Immature natural killer cell (primary cell): ENCODE data around the gene KIF13A. TPM values are rescaled to one million over a fixed set of nuclear protein-coding genes. Genes with fewer than 3 reads are reported as not detected.

Source experiments
- DNase-seq, 3 donors: peaks; one replicate each; pipeline ENCODE4 v3.0.0; 2022; ENCODE audit warnings: mixed read lengths in 1 of 3
- H3K27ac Mint-ChIP-seq, 6 donors: one replicate each; pipeline ENCODE4 v1.8.0; 2020; ENCODE audit warnings: mixed read lengths in 6 of 6, mild to moderate bottlenecking in 5 of 6, inconsistent platforms in 4 of 6, moderate library complexity in 3 of 6
- H3K27me3 Mint-ChIP-seq, 3 donors: one replicate each; pipeline ENCODE4 v1.8.0; 2020 to 2021; ENCODE audit warnings: low read depth in 3 of 3, mild to moderate bottlenecking in 3 of 3, mixed read lengths in 3 of 3, moderate library complexity in 3 of 3, inconsistent platforms in 1 of 3
- H3K36me3 Mint-ChIP-seq, 3 donors: one replicate each; pipeline ENCODE4 v1.8.0; 2020; ENCODE audit warnings: mixed read lengths in 3 of 3, inconsistent platforms in 2 of 3, mild to moderate bottlenecking in 2 of 3
- H3K4me1 Mint-ChIP-seq, 2 donors: one replicate each; pipeline ENCODE4 v1.8.0; 2020; ENCODE audit warnings: inconsistent platforms in 2 of 2, mild to moderate bottlenecking in 2 of 2, mixed read lengths in 2 of 2, moderate library complexity in 1 of 2
- H3K4me3 Mint-ChIP-seq, 5 donors: one replicate each; pipeline ENCODE4 v1.8.0; 2020; ENCODE audit warnings: mild to moderate bottlenecking in 5 of 5, mixed read lengths in 5 of 5, inconsistent platforms in 3 of 5, moderate library complexity in 3 of 5
- H3K9me3 Mint-ChIP-seq, 6 donors: one replicate each; pipeline ENCODE4 v1.8.0; 2020; ENCODE audit warnings: mild to moderate bottlenecking in 6 of 6, mixed read lengths in 6 of 6, inconsistent platforms in 4 of 6, moderate library complexity in 3 of 6
- polyA plus RNA-seq, 3 donors: library from polyadenylated mRNA; unstranded; fragments of 300-500 nt; fragmentation: Illumina TruSeq; gene quantifications; one replicate each; pipeline ENCODE4 v1.2.3, GENCODE V29; 2021

KIF13A gene
- polyA plus RNA-seq, 3 donors from 2014 or later, result 0.50 to 1.1 (median 0.92) TPM

- H3K27me3 Mint-ChIP-seq, result peaks cover 1 to 5% (median 3%) of the 10 kb centered on the region in 3 donors
- H3K9me3 Mint-ChIP-seq, result no peaks in the 10 kb centered on the region
- H3K4me1 Mint-ChIP-seq, result peaks cover 15 to 16% of the 10 kb centered on the region in 2 donors
- no peak overlapping the region for H3K4me3 Mint-ChIP-seq
- H3K36me3 Mint-ChIP-seq, result peaks cover 0 to 4% (median 2%) of the 10 kb centered on the region in 3 donors
- DNase-seq, result no peak
- H3K27ac Mint-ChIP-seq, result no peak overlapping the region
These were observed 15.1 kb downstream of the KIF13A start for GRCh38 chr6:17972074-17972952.

DNA sequence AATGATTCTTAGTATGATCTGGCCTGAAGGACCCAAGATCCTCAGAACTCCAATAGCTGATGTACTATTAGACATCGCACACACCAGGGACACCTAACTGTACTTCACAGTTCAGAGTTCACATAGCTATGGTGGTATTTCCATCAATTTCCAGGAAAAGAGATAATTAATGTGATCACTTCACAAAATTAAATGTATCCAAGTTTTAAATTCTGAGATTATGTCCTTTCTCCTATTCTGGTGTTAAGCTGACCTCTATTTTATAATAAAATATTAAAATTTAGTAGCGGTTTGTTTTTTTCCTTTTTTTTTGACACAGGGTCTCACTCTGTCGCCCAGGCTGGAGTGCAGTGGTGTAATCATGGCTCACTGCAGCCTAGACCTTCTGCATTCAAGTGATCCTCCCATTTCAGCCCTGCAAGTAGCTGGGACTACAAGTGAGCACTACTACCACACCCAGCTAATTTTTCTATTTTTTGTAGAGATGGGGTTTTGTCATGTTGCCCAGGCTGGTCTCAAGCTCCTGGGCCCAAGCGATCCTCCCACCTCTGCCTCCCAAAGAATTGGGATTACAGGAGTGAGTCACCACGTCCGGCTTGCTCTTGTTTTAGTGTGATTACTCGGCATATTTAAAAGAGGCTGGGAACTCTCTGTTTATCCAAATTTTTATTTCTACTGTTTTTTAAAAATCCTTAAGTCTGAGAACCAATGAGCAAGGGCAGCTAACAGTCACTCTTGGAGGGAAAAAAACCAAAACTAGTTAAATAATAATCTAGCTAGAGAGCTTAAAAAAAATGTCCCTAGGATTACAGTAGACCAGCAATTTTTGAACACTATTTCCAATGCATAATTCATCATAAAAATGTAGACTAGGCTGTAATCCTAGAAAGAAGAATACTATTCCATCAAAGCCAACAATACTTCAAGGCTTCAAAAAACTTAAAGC lies 16.0 kb downstream of the KIF13A start:
- H3K4me3 Mint-ChIP-seq, result no peak overlapping the region
- peaks cover 1 to 6% (median 5%) of the 10 kb centered on the region in 3 donors for H3K27me3 Mint-ChIP-seq
- DNase-seq, result no peak
- H3K36me3 Mint-ChIP-seq, result no peaks in the 10 kb centered on the region
- H3K27ac Mint-ChIP-seq, result no peak overlapping the region
- peaks cover 15 to 19% of the 10 kb centered on the region in 2 donors for H3K4me1 Mint-ChIP-seq
- H3K9me3 Mint-ChIP-seq, result no peaks in the 10 kb centered on the region

- Mint-ChIP-seq H3K27me3 (peaks cover 1 to 6% (median 5%) of the 10 kb centered on the region in 3 donors), H3K4me1 (peaks cover 32 to 36% of the 10 kb centered on the region in 2 donors), H3K9me3 (no peaks in the 10 kb centered on the region), H3K4me3 (no peak overlapping the region), H3K36me3 (no peaks in the 10 kb centered on the region), H3K27ac (no peak overlapping the region)
- DNase-seq, result no peak
These were observed 18.6 kb downstream of the KIF13A start for GRCh38 chr6:17968876-17969275.

GRCh38 chr6:17967668-17968518 lies 19.5 kb downstream of the KIF13A start:
- Mint-ChIP-seq H3K27ac (peak overlapping the region in 1 of 6 donors; percentile 49), H3K27me3 (peaks cover 1 to 6% (median 3%) of the 10 kb centered on the region in 3 donors), H3K9me3 (no peaks in the 10 kb centered on the region), H3K4me3 (no peak overlapping the region), H3K4me1 (peaks cover 26 to 30% of the 10 kb centered on the region in 2 donors), H3K36me3 (no peaks in the 10 kb centered on the region)
- no peak for DNase-seq

GRCh38 chr6:17966451-17966850 lies 21.0 kb downstream of the KIF13A start:
- Mint-ChIP-seq H3K9me3 (no peaks in the 10 kb centered on the region), H3K4me3 (no peak overlapping the region), H3K27me3 (peaks cover 3 to 6% (median 3%) of the 10 kb centered on the region in 3 donors), H3K27ac (no peak overlapping the region), H3K4me1 (peaks cover 31 to 42% of the 10 kb centered on the region in 2 donors), H3K36me3 (no peaks in the 10 kb centered on the region)
- DNase-seq, result no peak

- no peak overlapping the region for H3K4me3 Mint-ChIP-seq
- H3K36me3 Mint-ChIP-seq, result no peaks in the 10 kb centered on the region
- H3K27me3 Mint-ChIP-seq, result peaks cover 2 to 6% (median 3%) of the 10 kb centered on the region in 3 donors
- H3K4me1 Mint-ChIP-seq, result peaks cover 31 to 42% of the 10 kb centered on the region in 2 donors
- no peak overlapping the region for H3K27ac Mint-ChIP-seq
- H3K9me3 Mint-ChIP-seq, result no peaks in the 10 kb centered on the region
- DNase-seq, result no peak
These were observed 22.0 kb downstream of the KIF13A start for GRCh38 chr6:17965397-17965796.

DNA sequence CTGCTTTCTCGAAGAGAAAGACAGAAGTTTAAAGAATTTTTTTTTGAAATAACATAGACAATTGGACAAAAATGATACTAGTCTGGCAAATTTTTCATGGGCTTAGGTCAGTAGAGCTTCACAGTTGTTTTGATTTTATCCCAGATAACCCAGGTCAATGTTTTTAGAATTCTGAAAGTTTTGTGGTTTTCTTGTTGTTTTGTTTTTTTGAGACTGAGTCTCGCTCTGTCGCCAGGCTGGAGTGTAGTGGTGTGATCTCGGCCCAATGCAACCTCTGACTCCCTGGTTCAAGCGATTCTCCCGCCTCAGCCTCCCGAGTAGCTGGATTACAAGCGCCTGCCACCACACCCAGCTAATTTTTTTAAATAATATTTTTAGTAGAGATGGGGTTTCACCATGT lies 22.8 kb downstream of the KIF13A start:
- peak overlapping the region in 1 of 6 donors; percentile 7 for H3K27ac Mint-ChIP-seq
- H3K4me3 Mint-ChIP-seq, result peak overlapping the region in 1 of 5 donors; percentile 18
- peaks cover 2 to 6% (median 3%) of the 10 kb centered on the region in 3 donors for H3K27me3 Mint-ChIP-seq
- H3K9me3 Mint-ChIP-seq, result no peaks in the 10 kb centered on the region
- DNase-seq, result no peak
- H3K4me1 Mint-ChIP-seq, result peaks cover 31 to 43% of the 10 kb centered on the region in 2 donors
- no peaks in the 10 kb centered on the region for H3K36me3 Mint-ChIP-seq

DNA sequence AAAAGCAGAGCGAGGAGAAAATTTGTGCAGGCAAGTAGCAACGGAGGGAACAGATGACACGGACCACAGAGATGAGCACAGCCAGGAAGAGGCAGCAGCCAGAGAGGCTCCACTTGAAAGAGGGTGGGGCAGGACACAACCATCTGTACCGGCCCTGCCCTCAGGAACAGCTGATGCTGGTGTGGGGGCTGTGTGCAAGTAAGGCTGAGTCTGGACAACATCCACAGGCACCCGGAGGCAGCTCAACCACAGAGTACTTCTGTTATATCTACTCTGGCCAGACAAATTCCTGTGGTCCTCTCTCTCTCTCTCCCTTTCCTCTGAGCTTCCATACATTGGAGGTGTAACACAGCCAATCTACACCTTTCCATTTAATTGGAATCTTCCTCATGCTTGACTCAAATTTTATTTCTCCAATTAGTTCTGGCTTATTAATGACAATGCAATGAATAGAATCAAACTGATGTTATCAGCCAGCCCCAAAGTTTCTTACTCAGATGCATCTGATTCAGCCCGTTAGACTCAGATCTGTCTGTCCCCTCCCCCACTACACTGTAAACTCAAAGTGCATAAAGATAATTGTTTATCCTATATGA lies 24.9 kb downstream of the KIF13A start:
- peaks cover 47 to 49% of the 10 kb centered on the region in 2 donors for H3K4me1 Mint-ChIP-seq
- DNase-seq, result no peak
- no peaks in the 10 kb centered on the region for H3K36me3 Mint-ChIP-seq
- H3K27me3 Mint-ChIP-seq, result peaks cover 0 to 4% (median 2%) of the 10 kb centered on the region in 3 donors
- peak overlapping the region in 1 of 5 donors; percentile 12 for H3K4me3 Mint-ChIP-seq
- peak overlapping the region in 5 of 6 donors; percentile 13 to 46 (median 21) for H3K27ac Mint-ChIP-seq
- H3K9me3 Mint-ChIP-seq, result no peaks in the 10 kb centered on the region

- H3K27ac Mint-ChIP-seq, result peak overlapping the region in 1 of 6 donors; percentile 97
- peaks cover 46 to 47% of the 10 kb centered on the region in 2 donors for H3K4me1 Mint-ChIP-seq
- no peaks in the 10 kb centered on the region for H3K36me3 Mint-ChIP-seq
These were observed 28.1 kb downstream of the KIF13A start for GRCh38 chr6:17959302-17959701.

GRCh38 chr6:17957904-17958620 lies 29.4 kb downstream of the KIF13A start:
- Mint-ChIP-seq H3K9me3 (no peaks in the 10 kb centered on the region), H3K27ac (peak overlapping the region; percentile 86 to 97 (median 90)), H3K4me3 (peak overlapping the region in 3 of 5 donors; percentile 33 to 69 (median 59)), H3K36me3 (no peaks in the 10 kb centered on the region), H3K4me1 (peaks cover 43 to 45% of the 10 kb centered on the region in 2 donors), H3K27me3 (peaks cover 0 to 2% (median 0%) of the 10 kb centered on the region in 3 donors)
- DNase-seq, result no peak

More at GRCh38 chr6:17959302-17959701, 28.1 kb downstream of the KIF13A start:
- Mint-ChIP-seq H3K4me3 (no peak overlapping the region), H3K9me3 (no peaks in the 10 kb centered on the region), H3K27me3 (peaks cover 0 to 2% (median 0%) of the 10 kb centered on the region in 3 donors)
- DNase-seq, result no peak

DNA sequence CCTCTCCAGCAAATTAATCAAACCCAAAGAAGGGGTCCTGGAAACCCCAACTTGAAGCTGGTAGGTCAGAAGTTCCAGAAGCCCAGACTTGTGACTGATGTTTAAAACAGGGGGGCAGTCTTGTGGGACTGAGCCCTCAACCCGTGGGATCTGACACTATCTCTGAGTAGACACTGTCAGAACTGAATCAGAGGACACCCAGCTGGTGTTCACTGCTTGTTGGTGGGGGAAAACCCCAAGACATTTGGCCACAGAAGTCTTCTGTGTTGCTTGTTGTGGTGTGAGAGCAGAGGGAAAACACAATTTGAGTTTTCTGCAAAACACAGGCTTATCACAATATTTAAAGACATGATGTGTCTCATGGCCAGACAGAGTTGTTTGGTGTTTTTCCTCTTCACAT lies 29.9 kb downstream of the KIF13A start:
- peak; percentile 46 to 55 (median 48) for DNase-seq
- no peaks in the 10 kb centered on the region for H3K9me3 Mint-ChIP-seq
- H3K27ac Mint-ChIP-seq, result peak overlapping the region; percentile 86 to 97 (median 90)
- H3K4me1 Mint-ChIP-seq, result peaks cover 38 to 41% of the 10 kb centered on the region in 2 donors
- H3K27me3 Mint-ChIP-seq, result peaks cover 0 to 2% (median 0%) of the 10 kb centered on the region in 3 donors
- no peaks in the 10 kb centered on the region for H3K36me3 Mint-ChIP-seq
- peak overlapping the region; percentile 9 to 69 (median 22) for H3K4me3 Mint-ChIP-seq

DNA sequence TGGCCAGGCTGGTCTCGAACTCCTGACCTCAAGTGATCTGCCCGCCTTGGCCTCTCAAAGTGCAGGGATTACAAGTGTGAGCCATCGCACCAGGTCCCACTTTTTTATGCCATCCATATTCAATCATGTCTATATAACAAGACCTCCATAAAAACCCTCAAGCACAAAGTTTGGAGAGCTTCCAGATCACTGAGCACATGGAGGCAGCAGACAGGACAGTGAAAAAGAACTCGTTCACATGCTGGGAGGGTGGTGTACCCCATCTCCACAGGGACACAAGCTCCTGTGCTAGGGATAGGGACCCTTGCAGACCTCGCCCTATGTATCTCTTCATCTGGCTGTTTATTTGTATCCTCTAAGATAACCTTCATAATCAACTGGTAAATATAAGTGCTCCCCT lies 30.3 kb downstream of the KIF13A start:
- H3K9me3 Mint-ChIP-seq, result no peaks in the 10 kb centered on the region
- H3K27ac Mint-ChIP-seq, result peak overlapping the region; percentile 86 to 97 (median 90)
- H3K27me3 Mint-ChIP-seq, result peaks cover 0 to 2% (median 0%) of the 10 kb centered on the region in 3 donors
- no peak for DNase-seq
- H3K4me1 Mint-ChIP-seq, result peaks cover 33 to 36% of the 10 kb centered on the region in 2 donors
- H3K36me3 Mint-ChIP-seq, result no peaks in the 10 kb centered on the region
- peak overlapping the region; percentile 9 to 69 (median 22) for H3K4me3 Mint-ChIP-seq
